Eye (tissue), 1 donor: ENCODE results near the gene HOXC10.

Experiments used
- DNase-seq: peaks from one replicate; pipeline ENCODE4 v3.0.0-alpha.2; 2015

Gene HOXC10

DNA sequence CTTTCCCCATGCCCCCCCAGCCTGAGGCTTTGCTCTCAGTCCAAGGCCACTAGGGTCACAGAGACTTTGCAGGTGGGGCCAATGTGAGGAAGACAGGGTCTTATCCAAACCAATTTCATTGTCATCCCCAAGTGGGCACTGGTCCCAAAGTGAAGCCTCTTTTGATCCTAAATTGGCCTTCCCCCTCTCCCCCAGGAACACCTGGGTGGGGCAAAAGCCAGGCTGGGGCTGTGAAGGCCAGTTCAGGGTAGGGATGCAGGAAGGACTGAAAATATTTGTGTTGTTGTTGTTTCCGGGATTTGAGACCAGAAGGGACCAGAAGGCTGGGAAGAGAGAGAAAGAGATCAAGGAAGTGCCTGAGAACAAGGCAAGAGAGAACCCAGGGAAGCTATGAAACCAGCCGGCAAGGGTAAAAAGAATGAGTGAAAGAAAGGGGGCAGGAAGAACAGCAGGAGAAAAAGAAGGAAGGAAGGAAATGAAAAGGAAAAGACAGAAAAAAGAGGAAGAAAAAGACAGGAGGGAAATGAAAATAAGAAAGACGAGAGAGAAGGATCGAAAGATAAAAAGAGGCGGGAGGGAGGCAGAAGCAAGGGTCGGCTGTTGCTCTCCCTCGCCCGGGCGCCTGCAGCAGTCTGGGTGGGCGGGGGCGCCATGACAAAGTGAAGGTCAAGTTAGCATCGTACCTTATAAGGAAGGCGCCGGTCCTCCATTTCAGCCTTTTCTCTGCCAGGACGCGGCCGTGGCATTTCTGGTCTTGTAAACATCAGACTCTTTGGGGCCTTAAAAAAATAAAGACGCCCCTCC, 19.5 kb upstream of the HOXC10 start:
- DNase-seq: peak; percentile 36

DNA sequence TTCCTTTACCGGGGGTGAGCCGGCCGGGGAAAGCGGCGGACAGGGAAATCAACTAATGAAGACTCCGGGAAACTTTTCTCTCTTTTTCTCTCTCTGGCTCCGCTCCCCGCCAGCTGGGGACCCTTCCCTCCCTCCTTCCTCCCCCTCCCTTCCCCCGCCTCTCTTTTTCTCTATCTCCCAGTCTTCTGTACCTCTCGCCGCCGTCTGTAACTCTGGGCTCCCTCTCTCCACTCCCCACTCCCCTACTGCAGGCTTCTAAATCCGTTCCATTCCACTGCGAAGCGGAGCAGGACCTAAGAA, 18.9 kb upstream of the HOXC10 start:
- DNase-seq: no peak

DNA sequence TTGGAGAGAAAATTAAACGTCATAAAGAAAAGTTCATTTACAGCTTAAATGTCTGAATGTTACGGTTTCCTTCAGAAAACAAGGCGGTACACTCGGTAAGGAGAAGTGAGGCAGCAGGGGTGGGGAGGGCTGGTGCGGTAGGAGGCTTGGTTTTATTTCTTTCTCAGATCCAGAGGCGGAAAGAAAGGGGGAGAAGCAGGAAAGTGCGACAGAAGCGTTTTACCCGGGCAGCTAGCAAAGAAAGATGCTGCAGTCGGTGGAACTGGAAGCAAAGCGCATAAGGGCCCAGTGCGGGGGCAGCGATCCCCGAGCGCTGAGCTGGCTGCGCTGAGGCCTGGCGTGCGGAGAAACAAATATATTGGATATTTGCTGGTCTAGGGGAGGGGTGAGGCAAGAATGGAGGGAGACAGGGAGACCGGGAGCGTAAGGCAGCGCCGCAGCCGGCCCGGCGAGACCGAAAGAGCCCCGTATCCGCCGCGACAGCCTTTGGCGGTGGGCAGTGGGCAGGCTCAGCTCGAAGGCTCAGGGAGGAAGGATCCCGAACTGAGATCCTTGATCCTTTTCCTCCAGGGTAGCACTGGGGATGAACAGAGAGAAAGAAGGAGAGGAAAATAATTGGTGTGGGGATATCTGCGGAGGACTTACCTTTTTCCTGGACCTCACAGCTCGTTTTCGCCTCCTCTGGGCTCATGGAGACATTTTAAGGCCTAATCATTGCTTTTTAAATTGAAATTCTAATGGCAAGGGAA, 18.4 kb upstream of the HOXC10 start:
- peak; percentile 57 for DNase-seq

DNA sequence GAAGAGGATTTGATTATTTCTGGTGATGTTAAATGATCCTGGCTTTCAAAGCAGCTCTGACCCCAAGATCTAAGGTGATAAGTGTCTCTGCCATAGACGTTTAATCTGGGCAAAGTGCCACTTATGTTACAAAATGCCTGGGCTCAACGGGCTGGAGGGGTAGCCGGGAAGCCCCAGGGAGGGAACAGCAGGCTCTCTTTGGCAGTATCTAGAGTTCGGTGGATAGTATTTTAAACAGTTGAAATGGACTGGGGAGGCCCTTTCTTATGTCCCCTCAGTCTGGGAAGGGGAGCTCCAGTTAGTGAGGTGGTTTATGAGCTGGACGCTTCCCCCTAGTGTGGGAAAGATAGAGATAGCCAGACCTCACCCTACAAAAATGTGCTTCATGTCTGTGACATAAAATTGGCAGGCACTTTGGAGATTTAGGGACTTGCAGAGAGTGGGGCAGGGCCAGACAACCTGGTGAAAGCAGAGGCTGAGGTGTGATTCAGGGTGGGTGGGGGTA, 17.5 kb upstream of the HOXC10 start:
- no peak for DNase-seq

DNA sequence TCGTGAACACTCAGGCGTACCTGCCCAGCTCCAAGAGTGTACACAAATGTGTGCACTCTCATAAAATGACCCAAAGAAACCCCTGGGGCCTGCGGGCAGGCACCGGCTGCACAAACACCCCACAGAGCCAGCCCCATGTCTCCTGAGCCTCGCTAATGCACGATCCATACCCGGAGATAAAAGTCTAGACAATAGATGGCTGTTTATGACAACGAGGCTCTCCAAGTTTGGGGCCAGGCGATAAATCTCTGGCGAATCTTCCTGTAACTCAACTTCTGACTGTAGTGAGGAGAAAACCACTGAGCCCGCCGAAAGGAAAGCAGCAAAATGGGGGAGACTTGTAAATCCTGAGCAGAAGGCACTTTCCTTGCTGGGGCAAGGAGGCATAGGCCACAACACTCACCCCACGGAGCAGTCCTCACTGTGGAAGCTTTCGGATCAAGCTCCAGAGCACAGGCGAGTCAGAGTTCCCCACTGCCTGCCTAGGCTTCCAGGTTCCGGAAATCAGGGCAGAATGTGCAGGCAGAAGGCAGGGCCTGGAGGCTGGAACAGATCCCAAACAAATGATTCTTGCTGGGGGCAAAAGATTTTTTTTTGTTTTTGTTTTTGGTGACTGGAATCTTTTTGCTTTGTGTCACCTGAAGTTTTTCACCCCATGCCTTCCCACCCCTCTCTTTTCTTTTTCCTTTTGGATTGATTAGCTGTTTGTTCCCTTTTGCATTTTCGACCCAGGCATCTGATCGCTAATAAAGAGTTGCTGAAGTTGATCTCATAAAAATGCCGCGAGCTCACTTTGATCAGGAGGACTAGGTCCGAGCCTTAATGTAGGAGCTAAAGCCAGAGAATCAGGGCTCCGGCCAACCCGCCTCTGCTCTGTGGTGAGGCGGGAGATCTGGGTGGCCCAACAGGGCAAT, 16.5 kb upstream of the HOXC10 start:
- DNase-seq: no peak

DNA sequence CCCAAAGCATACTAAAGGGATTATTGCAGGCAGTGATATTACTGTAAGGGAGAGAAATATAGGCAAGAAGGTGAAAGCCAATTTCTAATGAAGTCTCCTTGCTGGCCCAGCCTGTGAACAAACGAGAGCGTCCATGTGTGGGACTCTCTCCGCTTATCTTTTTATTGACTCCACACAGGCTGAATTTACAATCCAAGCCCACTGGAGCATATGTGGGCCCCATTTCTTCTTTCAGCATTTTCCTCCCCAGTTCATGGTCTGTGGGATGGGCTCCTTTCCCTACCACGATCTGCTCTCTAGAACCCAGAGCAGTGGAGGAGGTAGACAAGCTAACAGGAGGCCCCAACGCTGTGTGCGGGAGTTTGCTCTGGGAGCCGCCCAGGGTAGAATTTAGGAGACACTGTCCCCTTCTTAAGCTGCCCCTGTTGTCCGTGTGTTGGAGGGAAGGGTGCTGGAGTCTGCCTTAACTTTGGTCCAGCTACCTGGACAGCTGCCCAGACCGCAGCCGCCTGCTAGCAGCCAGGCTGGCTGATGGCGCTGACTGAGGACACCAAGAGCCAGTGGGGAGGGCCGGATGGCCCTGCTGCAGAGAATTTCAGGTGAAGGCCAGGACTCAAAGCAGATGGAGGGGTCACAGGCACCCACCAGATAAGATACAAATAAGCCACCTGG, 15.2 kb upstream of the HOXC10 start:
- DNase-seq: no peak

DNA sequence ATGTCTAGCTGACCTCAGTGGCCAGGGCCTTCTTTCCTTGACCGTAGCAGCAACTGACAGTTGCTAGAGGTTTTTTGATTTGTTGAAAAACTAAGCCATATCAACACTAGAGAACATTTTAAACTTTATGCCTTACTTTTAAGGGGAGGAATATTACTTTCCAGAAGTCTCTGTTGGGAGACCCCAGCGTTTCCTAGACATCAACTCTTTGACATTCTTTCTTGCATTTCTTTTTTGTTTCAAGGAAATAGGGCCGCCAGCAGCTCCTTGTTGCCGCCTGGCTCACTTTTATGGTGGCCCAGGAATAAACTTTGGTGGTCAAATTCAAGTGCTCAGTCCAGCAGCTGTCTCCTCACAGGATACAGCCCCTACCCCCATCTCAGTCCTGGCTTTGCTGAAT, 14.5 kb upstream of the HOXC10 start:
- DNase-seq: no peak

DNA sequence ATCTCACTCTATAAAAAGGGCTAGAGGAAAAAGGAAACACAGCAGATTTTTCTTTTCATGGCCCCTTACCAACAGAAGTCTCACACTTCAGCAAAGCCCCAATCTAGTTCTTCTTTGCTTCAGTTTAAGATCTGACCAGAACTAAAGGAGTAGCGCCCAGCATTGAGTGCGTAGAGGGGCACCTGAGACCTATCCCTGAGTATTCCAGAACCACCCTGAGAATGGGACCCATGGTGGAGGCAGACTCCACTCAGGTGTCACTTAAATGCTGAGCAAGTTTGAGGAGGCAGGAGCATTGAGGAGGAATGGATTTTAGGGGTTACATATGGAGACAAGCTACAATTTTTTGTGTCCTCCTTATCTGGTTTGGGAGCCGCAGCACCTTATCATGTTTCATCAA, 13.8 kb upstream of the HOXC10 start:
- no peak for DNase-seq

DNA sequence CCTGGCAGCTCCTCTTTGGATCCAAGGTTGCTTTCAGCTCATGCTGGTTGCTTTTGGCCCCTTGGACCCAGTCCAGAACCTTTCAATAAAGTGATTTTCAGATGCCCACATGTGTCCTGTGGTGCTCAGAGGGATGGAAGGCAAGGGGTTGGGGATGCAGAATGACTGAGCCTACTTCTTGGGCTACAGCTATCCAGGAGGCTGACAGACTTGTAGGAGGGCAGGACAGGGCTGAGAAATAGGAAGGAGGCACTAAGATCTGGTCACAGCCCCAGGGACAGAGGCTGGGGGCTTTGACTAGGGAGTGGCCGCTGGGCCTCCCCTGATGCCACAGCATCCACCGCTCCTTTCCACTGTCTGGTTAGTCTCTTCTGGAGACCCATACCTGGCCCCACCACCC, 13.3 kb upstream of the HOXC10 start:
- no peak for DNase-seq

DNA sequence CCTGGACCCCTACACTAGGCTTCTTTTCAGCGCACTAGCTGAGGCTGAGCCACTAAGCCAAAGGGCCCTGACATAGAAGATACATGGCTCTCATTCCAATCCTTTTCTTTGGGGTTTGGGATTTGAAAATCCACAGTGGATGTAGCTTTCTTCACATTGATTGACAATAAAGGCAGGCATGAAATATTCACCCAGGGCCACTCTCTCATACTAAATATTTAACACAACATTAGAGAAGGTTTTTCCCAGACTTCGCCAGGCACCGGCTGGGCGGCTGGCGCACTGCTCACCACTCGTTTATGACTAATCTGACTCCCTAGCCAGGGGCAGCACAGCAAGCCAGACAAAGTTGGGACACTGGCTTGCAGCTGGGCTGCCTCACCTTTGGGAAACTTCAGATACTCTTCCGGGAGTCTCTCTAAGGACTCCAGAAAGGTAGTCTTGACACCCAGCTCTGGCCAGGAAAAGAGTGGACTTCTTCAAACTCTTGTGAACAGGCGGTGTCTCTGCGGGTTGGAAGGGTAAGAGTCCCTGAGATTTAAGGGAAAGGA, 12.7 kb upstream of the HOXC10 start:
- DNase-seq: no peak

DNA sequence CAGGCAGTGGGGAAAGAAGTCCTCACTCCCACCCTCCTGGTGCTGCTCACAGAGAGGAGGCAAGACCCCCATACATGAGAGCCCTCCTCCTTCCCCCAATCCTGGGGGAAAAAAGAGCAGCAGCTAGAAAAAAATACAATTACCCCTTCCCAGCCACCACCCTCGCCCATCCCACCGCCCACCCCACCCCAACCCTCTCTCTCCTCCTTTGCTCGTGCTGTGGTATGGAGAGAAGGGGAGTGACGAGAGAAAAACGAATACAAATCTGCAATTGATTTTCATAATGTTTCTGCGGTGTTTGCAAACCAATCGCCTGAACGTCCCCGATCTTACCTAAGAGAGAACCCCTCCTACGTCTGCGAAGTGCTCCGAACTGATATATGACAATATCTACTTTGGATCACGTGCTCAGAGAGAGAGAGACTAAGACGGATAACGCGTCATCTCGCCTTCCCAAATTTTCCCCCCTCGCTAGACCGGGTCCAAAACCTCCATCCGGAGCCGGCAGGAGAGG, 12.2 kb upstream of the HOXC10 start, which contains the start of gene HOXC11:
Gene HOXC11 (plus strand): TSS at position 405 of the 514 bp plus-strand sequence. CDS start 116 bp downstream, outside the sequence.
- DNase-seq: no peak

DNA sequence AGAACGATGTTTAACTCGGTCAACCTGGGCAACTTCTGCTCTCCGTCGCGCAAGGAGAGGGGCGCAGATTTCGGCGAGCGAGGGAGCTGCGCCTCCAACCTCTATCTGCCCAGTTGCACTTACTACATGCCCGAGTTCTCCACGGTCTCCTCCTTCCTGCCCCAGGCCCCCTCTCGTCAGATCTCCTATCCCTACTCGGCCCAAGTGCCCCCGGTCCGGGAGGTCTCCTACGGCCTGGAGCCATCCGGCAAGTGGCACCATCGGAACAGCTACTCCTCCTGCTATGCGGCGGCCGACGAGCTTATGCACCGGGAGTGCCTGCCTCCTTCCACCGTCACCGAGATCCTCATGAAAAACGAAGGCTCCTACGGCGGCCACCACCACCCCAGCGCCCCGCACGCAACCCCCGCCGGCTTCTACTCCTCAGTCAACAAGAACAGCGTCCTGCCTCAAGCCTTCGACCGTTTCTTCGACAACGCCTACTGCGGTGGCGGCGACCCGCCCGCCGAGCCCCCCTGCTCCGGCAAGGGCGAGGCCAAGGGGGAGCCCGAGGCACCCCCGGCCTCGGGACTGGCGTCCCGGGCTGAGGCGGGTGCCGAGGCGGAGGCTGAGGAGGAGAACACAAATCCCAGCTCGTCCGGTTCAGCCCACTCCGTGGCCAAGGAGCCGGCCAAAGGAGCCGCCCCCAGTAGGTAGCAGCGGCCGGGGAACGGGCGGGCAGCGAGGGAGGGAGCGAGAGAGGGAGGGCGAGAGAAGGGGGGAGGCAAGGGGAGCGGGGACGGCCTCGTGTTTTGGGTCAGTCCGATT, 11.5 kb upstream of the HOXC10 start:
- no peak for DNase-seq

DNA sequence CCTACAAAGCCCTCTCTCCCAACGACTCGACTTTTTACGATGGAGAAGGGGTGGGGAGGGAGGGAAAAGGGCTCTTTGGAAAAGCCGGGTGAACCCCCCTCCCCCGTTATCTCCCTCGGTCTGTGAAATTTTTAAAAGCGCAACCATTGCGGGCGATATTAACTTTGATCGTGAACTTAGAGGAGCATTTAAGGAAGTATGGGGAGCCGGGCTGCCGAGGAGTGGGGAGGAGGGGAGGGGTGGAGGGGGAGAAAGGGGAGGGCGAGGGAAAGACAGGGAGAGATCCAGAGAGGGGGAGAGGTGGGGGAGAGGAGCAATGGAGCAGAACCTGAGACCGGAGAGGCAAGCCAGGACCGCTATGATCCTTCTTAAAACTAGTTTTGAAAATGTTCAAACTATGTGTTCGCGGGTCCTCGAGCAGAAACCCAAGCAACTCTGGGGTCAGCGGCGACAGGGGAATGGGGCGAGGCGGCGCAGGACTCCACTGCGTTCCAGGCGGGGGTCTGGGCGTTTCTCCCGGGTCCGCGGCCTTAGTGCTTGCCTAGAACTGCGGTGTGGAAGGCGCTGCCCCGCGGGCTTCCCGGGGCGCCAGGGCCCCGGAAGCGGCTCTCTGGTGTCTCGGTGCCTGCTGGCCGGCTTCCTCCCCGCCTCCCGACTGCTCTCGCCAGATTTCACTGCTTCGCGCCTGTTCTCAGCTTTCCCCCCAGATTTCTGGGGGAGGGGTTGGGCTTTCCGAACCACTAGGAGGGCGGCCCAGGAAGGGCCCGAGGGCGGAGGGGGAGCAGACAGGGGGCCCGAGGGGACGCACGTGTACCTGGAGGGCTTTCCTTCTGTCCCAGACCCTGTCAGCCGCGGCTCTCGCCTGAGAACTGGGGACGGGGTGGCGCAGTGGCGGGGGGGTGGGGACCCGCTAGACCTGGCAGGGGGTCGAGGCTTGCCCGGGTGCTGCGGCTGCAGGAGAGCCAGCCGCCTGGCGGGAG, 10.6 kb upstream of the HOXC10 start, which contains the start of gene HOTAIR:
Gene HOTAIR (minus strand): TSS at position 871 of the 980 bp plus-strand sequence.
- peak; percentile 49 for DNase-seq

DNA sequence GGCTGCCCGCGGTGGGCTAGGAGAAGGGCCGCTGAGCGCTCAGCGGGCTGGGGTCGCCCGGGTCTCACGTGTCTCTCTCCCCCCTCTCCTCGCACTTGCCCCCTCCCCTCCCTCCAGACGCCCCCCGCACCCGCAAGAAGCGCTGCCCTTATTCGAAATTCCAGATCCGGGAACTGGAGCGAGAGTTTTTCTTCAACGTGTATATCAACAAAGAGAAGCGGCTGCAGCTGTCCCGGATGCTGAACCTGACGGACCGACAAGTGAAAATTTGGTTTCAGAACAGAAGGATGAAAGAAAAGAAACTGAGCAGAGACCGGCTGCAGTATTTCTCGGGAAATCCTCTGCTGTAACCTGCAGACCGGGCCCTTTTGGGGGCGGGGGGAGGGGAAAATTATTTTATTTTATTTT, 9.9 kb upstream of the HOXC10 start:
- DNase-seq: peak; percentile 52

DNA sequence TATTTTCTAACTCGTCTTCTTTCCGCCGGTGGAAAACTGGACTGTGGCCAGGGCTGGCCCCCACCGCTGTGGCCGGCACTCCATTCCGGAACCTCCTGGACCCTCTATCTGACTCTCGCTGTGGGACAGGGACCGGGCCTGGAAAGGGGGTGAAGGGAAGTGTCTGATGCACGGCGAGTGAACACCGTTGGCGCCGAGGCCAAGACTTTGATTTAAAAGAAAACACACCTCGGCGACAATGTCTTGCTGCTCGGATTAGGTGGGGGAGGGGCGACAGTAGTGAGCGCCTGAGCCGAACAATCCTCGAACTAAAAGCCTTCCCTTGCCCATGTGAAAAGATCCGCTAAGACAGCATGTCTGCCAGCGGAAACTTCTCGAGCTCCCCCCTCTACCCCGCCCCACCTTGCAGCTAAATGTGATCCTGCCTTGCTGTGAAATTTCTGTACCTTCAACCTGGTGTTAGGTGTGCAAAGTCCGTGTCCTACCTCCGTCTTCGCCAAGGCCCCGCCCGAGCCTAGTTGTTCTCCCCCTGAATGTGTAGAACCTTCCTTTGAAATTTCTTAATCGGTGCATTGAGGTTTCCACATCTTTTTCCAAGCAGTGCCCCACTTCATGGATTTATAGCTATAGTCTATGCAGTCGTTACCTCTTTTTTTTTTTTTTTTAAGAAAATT, 9.3 kb upstream of the HOXC10 start:
- peak; percentile 53 for DNase-seq

DNA sequence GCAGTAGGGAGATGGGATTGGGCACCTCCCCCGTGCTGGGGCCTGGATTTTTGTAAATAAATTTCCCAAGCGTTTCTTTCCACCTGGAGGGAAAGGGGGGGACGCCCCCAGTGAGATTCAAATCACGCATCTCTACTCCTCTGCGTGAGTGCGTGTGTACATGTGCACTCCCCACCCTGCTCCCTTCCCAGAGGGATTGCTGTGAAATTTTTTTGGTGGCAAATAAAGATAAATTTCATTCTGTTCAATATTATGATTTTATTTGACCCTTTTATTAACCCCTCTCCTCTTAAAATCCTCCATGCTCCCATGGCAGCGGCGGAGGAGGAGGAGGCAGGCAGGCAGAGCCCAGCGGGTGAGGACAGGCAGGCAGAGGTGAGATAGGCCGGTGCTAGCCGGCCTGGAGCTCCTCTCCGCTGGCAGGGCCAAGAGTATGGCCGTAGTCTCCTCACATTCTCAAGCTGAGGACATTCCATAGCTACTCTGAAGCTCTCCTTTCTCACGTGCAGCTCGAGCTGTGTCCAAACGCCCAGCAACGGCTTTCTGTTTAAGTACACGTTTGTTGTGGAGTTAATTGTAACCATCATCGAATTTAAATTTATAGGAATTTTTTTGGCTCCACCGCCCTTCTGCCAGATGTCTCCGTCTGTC, 8.6 kb upstream of the HOXC10 start:
- DNase-seq: no peak

DNA sequence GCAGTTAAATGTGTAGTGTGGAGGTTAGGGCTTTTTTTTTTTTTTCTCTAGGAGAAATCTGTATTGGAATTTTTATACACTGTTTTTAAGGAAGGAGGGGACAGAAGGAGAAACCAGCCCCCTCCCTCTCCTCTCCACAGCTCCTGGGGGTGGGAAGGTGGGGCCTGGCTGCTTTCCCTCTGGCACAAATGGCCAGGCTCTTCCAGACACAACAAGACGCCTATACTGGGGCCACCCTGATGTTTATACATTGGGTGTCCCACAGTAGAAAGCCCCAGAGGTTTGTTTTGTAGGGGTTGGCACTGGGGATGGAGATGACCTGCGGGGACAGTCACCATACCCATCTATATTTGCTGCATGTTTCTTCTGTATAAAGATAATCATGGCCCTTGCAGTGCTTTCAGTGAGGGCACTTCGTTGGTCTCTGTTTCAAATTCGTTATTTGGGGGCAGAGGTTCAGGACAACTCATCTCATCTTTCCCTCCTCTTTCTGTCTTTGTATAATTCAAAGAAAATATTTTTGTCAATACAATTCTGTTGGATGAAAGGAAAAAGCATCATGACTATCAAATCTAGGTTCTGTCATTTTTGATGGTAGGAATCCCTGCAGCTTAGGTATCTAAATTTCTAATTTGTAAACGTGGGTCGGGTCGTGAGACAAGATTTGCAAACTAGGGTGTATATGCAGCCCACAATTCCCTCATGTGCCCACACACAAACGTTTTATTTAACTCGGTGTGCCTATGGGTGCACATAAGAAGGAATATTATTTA, 7.9 kb upstream of the HOXC10 start:
- no peak for DNase-seq
